ENCODE measurements around the gene PHACTR3. TPM values are rescaled to one million over a fixed set of nuclear protein-coding genes. Genes with fewer than 3 reads are reported as not detected.

PHACTR3 gene
- total RNA-seq, 1 experiment from 2014 or later, result not detected

GRCh38 chr20:59692139-59692538 is 87.8 kb downstream of the PHACTR3 start:
- Histone ChIP-seq H4K20me1 (ENCODE audit: insufficient read depth, low read depth, low read length) (no peaks in the 10 kb centered on the region), H3K9me3 (ENCODE audit: low read length) (no peaks in the 10 kb centered on the region), H3K36me3 (ENCODE audit: insufficient read depth, low read length) (no peaks in the 10 kb centered on the region), H3K4me1 (ENCODE audit: low read length) (no peaks in the 10 kb centered on the region), H3K9me2 (replicated peaks; ENCODE audit: insufficient read depth, low read length) (no peaks in the 10 kb centered on the region), H3K9ac (ENCODE audit: low read length) (no peak overlapping the region), H2AFZ (ENCODE audit: low read length) (no peak overlapping the region), H3K79me2 (ENCODE audit: low read length) (no peaks in the 10 kb centered on the region), H3K27me3 (ENCODE audit: low read length) (no peaks in the 10 kb centered on the region), H3K27ac (ENCODE audit: low read length) (no peak overlapping the region), H3K4me3 (ENCODE audit: low read length) (no peak overlapping the region), H3K4me2 (ENCODE audit: low read depth, low read length, poor library complexity, severe bottlenecking) (no peak overlapping the region)
- DNase-seq, result no peak

DNA sequence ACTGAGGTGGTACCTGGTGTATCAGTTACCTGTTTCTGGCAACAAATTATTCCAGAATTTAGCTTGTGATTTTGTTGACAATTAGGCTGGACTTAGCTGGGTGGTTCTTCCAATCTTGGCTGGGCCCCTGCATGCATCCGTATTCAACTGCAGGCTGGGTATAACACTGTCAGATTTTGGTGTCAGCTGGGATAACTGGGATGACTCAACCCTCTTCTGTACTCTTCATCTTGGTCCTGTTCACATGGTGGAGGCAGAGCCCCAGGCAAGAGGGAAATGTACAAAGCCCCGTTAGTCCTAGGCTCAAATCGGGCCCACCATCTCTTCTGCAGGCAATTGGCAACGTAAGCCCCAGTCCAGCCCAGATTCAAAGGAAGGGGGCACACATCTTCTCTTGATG is 89.2 kb downstream of the PHACTR3 start:
- no peaks in the 10 kb centered on the region for H3K36me3 ChIP-seq (ENCODE audit: insufficient read depth, low read length)
- DNase-seq, result peak; percentile 6

GRCh38 chr20:59696476-59696875 is 92.1 kb downstream of the PHACTR3 start:
- Histone ChIP-seq H3K27ac (ENCODE audit: low read length) (no peak overlapping the region), H3K36me3 (ENCODE audit: insufficient read depth, low read length) (no peaks in the 10 kb centered on the region), H3K27me3 (ENCODE audit: low read length) (no peaks in the 10 kb centered on the region), H3K4me3 (ENCODE audit: low read length) (no peak overlapping the region), H2AFZ (ENCODE audit: low read length) (no peak overlapping the region), H4K20me1 (ENCODE audit: insufficient read depth, low read depth, low read length) (no peaks in the 10 kb centered on the region), H3K9me3 (ENCODE audit: low read length) (no peaks in the 10 kb centered on the region), H3K9me2 (replicated peaks; ENCODE audit: insufficient read depth, low read length) (no peaks in the 10 kb centered on the region), H3K4me1 (ENCODE audit: low read length) (no peaks in the 10 kb centered on the region), H3K9ac (ENCODE audit: low read length) (no peak overlapping the region), H3K79me2 (ENCODE audit: low read length) (no peaks in the 10 kb centered on the region), H3K4me2 (ENCODE audit: low read depth, low read length, poor library complexity, severe bottlenecking) (no peak overlapping the region)
- DNase-seq, result peak; percentile 4

More for the DNA sequence above, 89.2 kb downstream of the PHACTR3 start:
- Histone ChIP-seq H3K9ac (ENCODE audit: low read length) (no peak overlapping the region), H3K27me3 (ENCODE audit: low read length) (no peaks in the 10 kb centered on the region), H3K4me3 (ENCODE audit: low read length) (no peak overlapping the region), H3K9me3 (ENCODE audit: low read length) (no peaks in the 10 kb centered on the region), H2AFZ (ENCODE audit: low read length) (no peak overlapping the region), H3K9me2 (replicated peaks; ENCODE audit: insufficient read depth, low read length) (no peaks in the 10 kb centered on the region), H3K4me2 (ENCODE audit: low read depth, low read length, poor library complexity, severe bottlenecking) (no peak overlapping the region), H3K4me1 (ENCODE audit: low read length) (no peaks in the 10 kb centered on the region), H3K27ac (ENCODE audit: low read length) (no peak overlapping the region), H3K79me2 (ENCODE audit: low read length) (no peaks in the 10 kb centered on the region), H4K20me1 (ENCODE audit: insufficient read depth, low read depth, low read length) (no peaks in the 10 kb centered on the region)

- Histone ChIP-seq H3K4me1 (ENCODE audit: low read length) (no peaks in the 10 kb centered on the region), H3K36me3 (ENCODE audit: insufficient read depth, low read length) (no peaks in the 10 kb centered on the region), H3K9me2 (replicated peaks; ENCODE audit: insufficient read depth, low read length) (no peaks in the 10 kb centered on the region), H3K79me2 (ENCODE audit: low read length) (no peaks in the 10 kb centered on the region), H2AFZ (ENCODE audit: low read length) (no peak overlapping the region), H3K4me2 (ENCODE audit: low read depth, low read length, poor library complexity, severe bottlenecking) (no peak overlapping the region), H4K20me1 (ENCODE audit: insufficient read depth, low read depth, low read length) (no peaks in the 10 kb centered on the region), H3K27me3 (ENCODE audit: low read length) (no peaks in the 10 kb centered on the region), H3K9ac (ENCODE audit: low read length) (no peak overlapping the region), H3K9me3 (ENCODE audit: low read length) (no peaks in the 10 kb centered on the region), H3K4me3 (ENCODE audit: low read length) (no peak overlapping the region), H3K27ac (ENCODE audit: low read length) (no peak overlapping the region)
- DNase-seq, result peak; percentile 15
Observed at GRCh38 chr20:59697068-59697467, 92.7 kb downstream of the PHACTR3 start.

GRCh38 chr20:59698598-59698997 is 94.3 kb downstream of the PHACTR3 start:
- Histone ChIP-seq H3K27ac (ENCODE audit: low read length) (no peak overlapping the region), H3K27me3 (ENCODE audit: low read length) (no peaks in the 10 kb centered on the region), H3K9ac (ENCODE audit: low read length) (no peak overlapping the region), H2AFZ (ENCODE audit: low read length) (no peak overlapping the region), H3K4me1 (ENCODE audit: low read length) (no peaks in the 10 kb centered on the region), H3K9me2 (replicated peaks; ENCODE audit: insufficient read depth, low read length) (no peaks in the 10 kb centered on the region), H3K79me2 (ENCODE audit: low read length) (no peaks in the 10 kb centered on the region), H3K4me3 (ENCODE audit: low read length) (no peak overlapping the region), H3K4me2 (ENCODE audit: low read depth, low read length, poor library complexity, severe bottlenecking) (no peak overlapping the region), H3K9me3 (ENCODE audit: low read length) (no peaks in the 10 kb centered on the region), H4K20me1 (ENCODE audit: insufficient read depth, low read depth, low read length) (no peaks in the 10 kb centered on the region), H3K36me3 (ENCODE audit: insufficient read depth, low read length) (no peaks in the 10 kb centered on the region)
- no peak for DNase-seq

- no peaks in the 10 kb centered on the region for H3K9me2 ChIP-seq (replicated peaks; ENCODE audit: insufficient read depth, low read length)
- no peak overlapping the region for H3K9ac ChIP-seq (ENCODE audit: low read length)
- no peak overlapping the region for H2AFZ ChIP-seq (ENCODE audit: low read length)
- no peaks in the 10 kb centered on the region for H3K79me2 ChIP-seq (ENCODE audit: low read length)
- no peaks in the 10 kb centered on the region for H3K27me3 ChIP-seq (ENCODE audit: low read length)
- no peaks in the 10 kb centered on the region for H3K36me3 ChIP-seq (ENCODE audit: insufficient read depth, low read length)
- H4K20me1 ChIP-seq (ENCODE audit: insufficient read depth, low read depth, low read length), result no peaks in the 10 kb centered on the region
- no peak overlapping the region for H3K27ac ChIP-seq (ENCODE audit: low read length)
- H3K9me3 ChIP-seq (ENCODE audit: low read length), result no peaks in the 10 kb centered on the region
- H3K4me2 ChIP-seq (ENCODE audit: low read depth, low read length, poor library complexity, severe bottlenecking), result no peak overlapping the region
- H3K4me1 ChIP-seq (ENCODE audit: low read length), result peaks cover 8% of the 10 kb centered on the region
- DNase-seq, result peak; percentile 34
- no peak overlapping the region for H3K4me3 ChIP-seq (ENCODE audit: low read length)
Observed at GRCh38 chr20:59701236-59701635, 96.9 kb downstream of the PHACTR3 start.

DNA sequence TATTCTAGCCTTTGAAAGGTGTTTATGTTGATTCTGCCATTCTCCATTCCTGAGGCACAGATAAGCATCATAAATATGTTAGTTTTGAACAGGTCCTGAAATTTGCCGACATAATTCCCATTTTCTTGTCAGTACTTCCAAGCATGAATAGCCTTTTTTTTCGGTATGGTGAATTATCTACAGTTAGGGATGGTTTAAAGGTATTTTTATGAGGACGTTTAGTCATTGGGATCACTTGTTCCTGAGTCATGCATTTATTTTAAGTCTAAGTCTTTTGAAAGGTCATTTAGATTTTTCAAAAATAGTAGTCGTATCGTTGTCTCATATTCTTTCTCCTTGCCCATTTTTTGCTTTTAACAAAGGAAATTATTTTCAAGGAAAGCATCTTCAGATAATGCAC is 98.7 kb downstream of the PHACTR3 start:
- no peaks in the 10 kb centered on the region for H3K9me2 ChIP-seq (replicated peaks; ENCODE audit: insufficient read depth, low read length)
- H3K9me3 ChIP-seq (ENCODE audit: low read length), result no peaks in the 10 kb centered on the region
- no peak overlapping the region for H3K4me3 ChIP-seq (ENCODE audit: low read length)
- no peaks in the 10 kb centered on the region for H3K36me3 ChIP-seq (ENCODE audit: insufficient read depth, low read length)
- H4K20me1 ChIP-seq (ENCODE audit: insufficient read depth, low read depth, low read length), result no peaks in the 10 kb centered on the region
- H3K79me2 ChIP-seq (ENCODE audit: low read length), result no peaks in the 10 kb centered on the region
- H3K4me1 ChIP-seq (ENCODE audit: low read length), result peaks cover 11% of the 10 kb centered on the region
- no peak overlapping the region for H3K9ac ChIP-seq (ENCODE audit: low read length)
- H3K27me3 ChIP-seq (ENCODE audit: low read length), result no peaks in the 10 kb centered on the region; the same call in 1 of the 2 replicates
- no peak overlapping the region for H3K4me2 ChIP-seq (ENCODE audit: low read depth, low read length, poor library complexity, severe bottlenecking)
- DNase-seq, result no peak
- H3K27ac ChIP-seq (ENCODE audit: low read length), result no peak overlapping the region
- no peak overlapping the region for H2AFZ ChIP-seq (ENCODE audit: low read length)

GRCh38 chr20:59705651-59706399 is 101.5 kb downstream of the PHACTR3 start:
- peaks cover 11% of the 10 kb centered on the region for H3K4me1 ChIP-seq (ENCODE audit: low read length)
- H4K20me1 ChIP-seq (ENCODE audit: insufficient read depth, low read depth, low read length), result no peaks in the 10 kb centered on the region
- H3K36me3 ChIP-seq (ENCODE audit: insufficient read depth, low read length), result no peaks in the 10 kb centered on the region
- H3K9ac ChIP-seq (ENCODE audit: low read length), result no peak overlapping the region
- DNase-seq, result peak; percentile 74
- no peaks in the 10 kb centered on the region for H3K79me2 ChIP-seq (ENCODE audit: low read length)
- no peaks in the 10 kb centered on the region; the same call in 1 of the 2 replicates for H3K27me3 ChIP-seq (ENCODE audit: low read length)
- H3K4me2 ChIP-seq (ENCODE audit: low read depth, low read length, poor library complexity, severe bottlenecking), result no peak overlapping the region
- no peaks in the 10 kb centered on the region for H3K9me2 ChIP-seq (replicated peaks; ENCODE audit: insufficient read depth, low read length)
- H3K4me3 ChIP-seq (ENCODE audit: low read length), result no peak overlapping the region
- no peaks in the 10 kb centered on the region for H3K9me3 ChIP-seq (ENCODE audit: low read length)
- H3K27ac ChIP-seq (ENCODE audit: low read length), result no peak overlapping the region
- no peak overlapping the region for H2AFZ ChIP-seq (ENCODE audit: low read length)
